ENCODE data around the gene HEATR5A.
"Not testable (repeated sequence)": the region's sequence is repeated elsewhere in the genome, so short reads cannot be mapped to it uniquely, and the experiment has no call there.

HEATR5A gene

GRCh38 chr14:31326111-31326510 is 94.2 kb downstream of the HEATR5A start:
- DNase-seq (ENCODE audit: low read depth) = no peak

- no peak for DNase-seq (ENCODE audit: low read depth)
Measured at GRCh38 chr14:31323419-31323818, 96.9 kb downstream of the HEATR5A start.

GRCh38 chr14:31320922-31321766 is 99.2 kb downstream of the HEATR5A start:
- no peak for DNase-seq (ENCODE audit: low read depth)

- no peak for DNase-seq (ENCODE audit: low read depth)
Measured at GRCh38 chr14:31320216-31320615, 100.1 kb downstream of the HEATR5A start.

- no peak for DNase-seq (ENCODE audit: low read depth)
Measured at GRCh38 chr14:31319701-31320100, 100.6 kb downstream of the HEATR5A start.

GRCh38 chr14:31312934-31313333 is 107.4 kb downstream of the HEATR5A start:
- no peak for DNase-seq (ENCODE audit: low read depth)

- not testable (repeated sequence) for DNase-seq (ENCODE audit: low read depth)
Measured at GRCh38 chr14:31312370-31312769, 108.0 kb downstream of the HEATR5A start.

GRCh38 chr14:31307618-31308017 is 112.7 kb downstream of the HEATR5A start:
- DNase-seq (ENCODE audit: low read depth) = no peak

GRCh38 chr14:31307198-31307597 is 113.2 kb downstream of the HEATR5A start:
- no peak for DNase-seq (ENCODE audit: low read depth)

- DNase-seq (ENCODE audit: low read depth) = no peak
Measured at GRCh38 chr14:31303654-31304053, 116.7 kb downstream of the HEATR5A start.

GRCh38 chr14:31300883-31301282 is 119.5 kb downstream of the HEATR5A start:
- no peak for DNase-seq (ENCODE audit: low read depth)

GRCh38 chr14:31300296-31300695 is 120.1 kb downstream of the HEATR5A start:
- DNase-seq (ENCODE audit: low read depth) = no peak

GRCh38 chr14:31297701-31298344 is 122.5 kb downstream of the HEATR5A start:
- no peak for DNase-seq (ENCODE audit: low read depth)

GRCh38 chr14:31297112-31297511 is 123.2 kb downstream of the HEATR5A start:
- DNase-seq (ENCODE audit: low read depth) = no peak

GRCh38 chr14:31294746-31295405 is 125.5 kb downstream of the HEATR5A start:
- DNase-seq (ENCODE audit: low read depth) = no peak

- no peak for DNase-seq (ENCODE audit: low read depth)
Measured at GRCh38 chr14:31292937-31293616, 127.3 kb downstream of the HEATR5A start.

GRCh38 chr14:31291210-31291609 is 129.1 kb downstream of the HEATR5A start:
- DNase-seq (ENCODE audit: low read depth) = no peak

- DNase-seq (ENCODE audit: low read depth) = no peak
Measured at GRCh38 chr14:31287294-31287972, 132.9 kb downstream of the HEATR5A start.

GRCh38 chr14:31286456-31287293 is 133.7 kb downstream of the HEATR5A start:
- DNase-seq (ENCODE audit: low read depth) = peak; percentile 6

GRCh38 chr14:31283578-31284252 is 136.6 kb downstream of the HEATR5A start:
- no peak for DNase-seq (ENCODE audit: low read depth)

All from activated T-cell treated with anti-CD3 and anti-CD28 coated beads for 1 hour (primary cell).